WTC11 (cell line): ENCODE results near the gene FAM53C. TPM values are rescaled to one million over a fixed set of nuclear protein-coding genes. Genes with fewer than 3 reads are reported as not detected.
A peak's percentile ranks its signal among the peaks of the same experiment; 100 is the strongest.

Experiments
- ATAC-seq: fragments of 200-7000 bp; cut with Tn5 transposase; 2 replicates; pipeline ENCODE4 v1.10.0; 2021; ENCODE audit warnings: mild to moderate bottlenecking, moderate library complexity
- CTCF ChIA-PET: fragments of 300-600 bp; sonication (Branson Sonifier 250); formaldehyde crosslinking; loops from one replicate; lab custom pipeline; 2021; ENCODE audit warnings: antibody characterized with exemption; lab: Charles Lee
- POLR2A ChIA-PET: fragments of 350-600 bp; sonication (Branson Sonifier 250); formaldehyde crosslinking; loops from one replicate; lab custom pipeline; 2021; ENCODE audit warnings: antibody characterized with exemption; lab: Charles Lee
- DNase-seq: peaks from one replicate; pipeline ENCODE4 v3.0.0; 2021; ENCODE audit warnings: low spot score
- H3K27ac Mint-ChIP-seq: 2 replicates; pipeline ENCODE4 v1.8.0; 2021; ENCODE audit warnings: mixed read lengths
- H3K27me3 Mint-ChIP-seq: 2 replicates; pipeline ENCODE4 v1.8.0; 2021; ENCODE audit warnings: low read depth, mild to moderate bottlenecking, moderate library complexity, mixed read lengths
- H3K36me3 Mint-ChIP-seq: 2 replicates; pipeline ENCODE4 v1.8.0; 2021; ENCODE audit warnings: mixed read lengths
- H3K4me1 Mint-ChIP-seq: 2 replicates; pipeline ENCODE4 v1.8.0; 2022; ENCODE audit warnings: mixed read lengths
- H3K4me3 Mint-ChIP-seq: 2 replicates; pipeline ENCODE4 v1.8.0; 2021; ENCODE audit warnings: mild to moderate bottlenecking, moderate library complexity, mixed read lengths
- H3K9me3 Mint-ChIP-seq: 2 replicates; pipeline ENCODE4 v1.8.0; 2021; ENCODE audit warnings: mixed read lengths
- ARID4B ChIP-seq: sonication (generic); formaldehyde crosslinking; IDR thresholded peaks from 2 replicates; pipeline ENCODE4 v1.8.0; 2023; ENCODE audit warnings: missing genetic modification reagents, mild to moderate bottlenecking, borderline replicate concordance
- ATF1 ChIP-seq: sonication (generic); formaldehyde crosslinking; IDR thresholded peaks from 2 replicates; pipeline ENCODE4 v1.8.1; 2023; ENCODE audit warnings: mild to moderate bottlenecking, moderate library complexity, missing genetic modification reagents
- E2F4 ChIP-seq: sonication (generic); formaldehyde crosslinking; IDR thresholded peaks from 2 replicates; pipeline ENCODE4 v1.8.1; 2022; ENCODE audit warnings: low read depth, mild to moderate bottlenecking, moderate library complexity, missing genetic modification reagents, borderline replicate concordance
- E2F5 ChIP-seq: sonication (generic); formaldehyde crosslinking; IDR thresholded peaks from 2 replicates; pipeline ENCODE4 v1.8.1; 2022; ENCODE audit warnings: mild to moderate bottlenecking, moderate library complexity, missing genetic modification reagents
- FOXK1 ChIP-seq: sonication (generic); formaldehyde crosslinking; IDR thresholded peaks from 2 replicates; pipeline ENCODE4 v1.8.0; 2022; ENCODE audit warnings: mild to moderate bottlenecking, moderate library complexity, missing genetic modification reagents
- FOXP1 ChIP-seq: sonication (generic); formaldehyde crosslinking; IDR thresholded peaks from 2 replicates; pipeline ENCODE4 v1.8.0; 2022; ENCODE audit warnings: missing genetic modification reagents, mild to moderate bottlenecking, moderate library complexity, borderline replicate concordance
- FOXP4 ChIP-seq: sonication (generic); formaldehyde crosslinking; IDR thresholded peaks from 2 replicates; pipeline ENCODE4 v1.8.0; 2022; ENCODE audit warnings: mild to moderate bottlenecking, missing genetic modification reagents
- HMGXB4 ChIP-seq: sonication (generic); formaldehyde crosslinking; IDR thresholded peaks from 2 replicates; pipeline ENCODE4 v1.8.1; 2023; ENCODE audit warnings: mild to moderate bottlenecking, moderate library complexity, missing genetic modification reagents
- IRF2 ChIP-seq: sonication (generic); formaldehyde crosslinking; IDR thresholded peaks from 2 replicates; pipeline ENCODE4 v1.8.0; 2022; ENCODE audit warnings: low read depth, missing genetic modification reagents, borderline replicate concordance
- JUN ChIP-seq: sonication (generic); formaldehyde crosslinking; IDR thresholded peaks from 2 replicates; pipeline ENCODE4 v1.8.0; 2023; ENCODE audit warnings: mild to moderate bottlenecking, missing genetic modification reagents
- MAX ChIP-seq: sonication (generic); formaldehyde crosslinking; IDR thresholded peaks from 2 replicates; pipeline ENCODE4 v1.8.0; 2022; ENCODE audit warnings: mild to moderate bottlenecking, missing genetic modification reagents
- MYBL2 ChIP-seq: sonication (generic); formaldehyde crosslinking; IDR thresholded peaks from 2 replicates; pipeline ENCODE4 v1.8.1; 2023; ENCODE audit warnings: mild to moderate bottlenecking, moderate library complexity, missing genetic modification reagents
- NR3C1 ChIP-seq: sonication (generic); formaldehyde crosslinking; conservative IDR thresholded peaks from 2 replicates; pipeline ENCODE4 v1.8.1; 2023; ENCODE audit warnings: low read depth, mild to moderate bottlenecking, missing genetic modification reagents
- SMAD3 ChIP-seq: sonication (generic); formaldehyde crosslinking; IDR thresholded peaks from 2 replicates; pipeline ENCODE4 v1.8.0; 2022; ENCODE audit warnings: missing genetic modification reagents, mild to moderate bottlenecking, borderline replicate concordance
- SMAD4 ChIP-seq: sonication (generic); formaldehyde crosslinking; IDR thresholded peaks from 2 replicates; pipeline ENCODE4 v1.8.0; 2022; ENCODE audit warnings: mild to moderate bottlenecking, missing genetic modification reagents
- SP1 ChIP-seq: sonication (generic); formaldehyde crosslinking; conservative IDR thresholded peaks from 2 replicates; pipeline ENCODE4 v1.8.1; 2022; ENCODE audit warnings: missing genetic modification reagents
- TCF7 ChIP-seq: sonication (generic); formaldehyde crosslinking; IDR thresholded peaks from 2 replicates; pipeline ENCODE4 v1.8.0; 2022; ENCODE audit warnings: mild to moderate bottlenecking, low read depth, missing genetic modification reagents, moderate library complexity
- TEAD1 ChIP-seq: sonication (generic); formaldehyde crosslinking; IDR thresholded peaks from 2 replicates; pipeline ENCODE4 v1.8.0; 2022; ENCODE audit warnings: mild to moderate bottlenecking, missing genetic modification reagents
- TEAD4 ChIP-seq: sonication (generic); formaldehyde crosslinking; IDR thresholded peaks from 2 replicates; pipeline ENCODE4 v1.8.0; 2022; ENCODE audit warnings: mild to moderate bottlenecking, missing genetic modification reagents
- TP53 ChIP-seq: sonication (generic); formaldehyde crosslinking; IDR thresholded peaks from 2 replicates; pipeline ENCODE4 v1.8.1; 2023; ENCODE audit warnings: mild to moderate bottlenecking, missing genetic modification reagents
- USF1 ChIP-seq: sonication (generic); formaldehyde crosslinking; IDR thresholded peaks from 2 replicates; pipeline ENCODE4 v1.8.0; 2022; ENCODE audit warnings: mild to moderate bottlenecking, missing genetic modification reagents
- ZNF219 ChIP-seq: sonication (generic); formaldehyde crosslinking; IDR thresholded peaks from 2 replicates; pipeline ENCODE4 v1.8.0; 2023; ENCODE audit warnings: missing genetic modification reagents, mild to moderate bottlenecking, borderline replicate concordance
- total RNA-seq: library from RNA; stranded (reverse); gene quantifications from 3 replicates; pipeline ENCODE4 v1.2.3, GENCODE V29; 2021

The FAM53C gene
- total RNA-seq, 1 experiment from 2014 or later = 51.3 TPM

- H3K36me3 Mint-ChIP-seq = peaks cover 12% of the 10 kb centered on the region
Observed at GRCh38 chr5:138352722-138353559, 14.9 kb downstream of the FAM53C start.

More at GRCh38 chr5:138352722-138353559, 14.9 kb downstream of the FAM53C start:
- DNase-seq = peak; percentile 67
- peak overlapping the region; percentile 92 for H3K4me3 Mint-ChIP-seq
- peaks cover 23% of the 10 kb centered on the region for H3K4me1 Mint-ChIP-seq
- H3K27ac Mint-ChIP-seq = peak overlapping the region; percentile 94
- ATAC-seq = peak; percentile 35
- no peaks in the 10 kb centered on the region for H3K27me3 Mint-ChIP-seq
- POLR2A ChIA-PET = interaction anchor here (0.5 to 4.9 kb wide), 13 partner anchors 15 to 190 kb away, joined by 3 to 61 read pairs (median 5); partner anchors contain the start of genes BRD8, CDC23, CDC25C and EGR1
- CTCF ChIA-PET = interaction anchor here (0.6 to 5.1 kb wide), 67 partner anchors 8 to 1378 kb away, joined by 3 to 187 read pairs (median 4); partner anchors contain the start of genes BRD8, CDC23, CDC25C and CXXC5
- TF ChIP-seq SMAD4 (CRISPR knock-in tag) (0 out of 2 replicates have a peak, but pooled peaks have one; percentile 14), FOXP4 (peak; percentile 31), E2F4 (CRISPR knock-in tag) (peak; percentile 60; the same call in 1 of the 2 replicates), USF1 (CRISPR knock-in tag) (no peak), MAX (0 out of 2 replicates have a peak, but pooled peaks have one; percentile 54), E2F5 (0 out of 2 replicates have a peak, but pooled peaks have one; percentile 30), ZNF219 (CRISPR knock-in tag) (peak; percentile 91), NR3C1 (no peak), MYBL2 (CRISPR knock-in tag) (0 out of 2 replicates have a peak, but pooled peaks have one; percentile 55), IRF2 (CRISPR knock-in tag) (no peak), ARID4B (CRISPR knock-in tag) (peak; percentile 43; the same call in 1 of the 2 replicates), FOXP1 (peak; percentile 60; the same call in 1 of the 2 replicates), HMGXB4 (peak; percentile 20; the same call in 1 of the 2 replicates), JUN (CRISPR knock-in tag) (peak; percentile 80; the same call in 1 of the 2 replicates), SMAD3 (CRISPR knock-in tag) (no peak), SP1 (CRISPR knock-in tag) (peak; percentile 33; the same call in 1 of the 2 replicates), TEAD1 (CRISPR knock-in tag) (peak; percentile 51; the same call in 1 of the 2 replicates), TP53 (CRISPR knock-in tag) (0 out of 2 replicates have a peak, but pooled peaks have one; percentile 35), ATF1 (CRISPR knock-in tag) (no peak), FOXK1 (CRISPR knock-in tag) (0 out of 2 replicates have a peak, but pooled peaks have one; percentile 17), TCF7 (CRISPR knock-in tag) (no peak), TEAD4 (CRISPR knock-in tag) (0 out of 2 replicates have a peak, but pooled peaks have one; percentile 21)
- H3K9me3 Mint-ChIP-seq = peaks cover 10% of the 10 kb centered on the region
